ENCODE measurements around the gene SETD4. TPM values are rescaled to one million over a fixed set of nuclear protein-coding genes. Genes with fewer than 3 reads are reported as not detected.

SETD4 gene
- total and polyA plus RNA-seq, 4 donors: 2.9 to 12.0 (median 6.8) TPM

- Histone ChIP-seq H3K36me3 (ENCODE audit: control insufficient read depth in 4 of 4, insufficient read depth in 3 of 4, low read depth in 1 of 4, low read length in 3 of 4) (no peaks in the 10 kb centered on the region), H3K27me3 (ENCODE audit: control insufficient read depth in 4 of 4, insufficient read depth in 4 of 4, low read length in 3 of 4) (no peaks in the 10 kb centered on the region), H3K4me1 (ENCODE audit: control insufficient read depth in 4 of 4, insufficient read depth in 4 of 4, low read length in 3 of 4) (no peaks in the 10 kb centered on the region), H3K4me3 (ENCODE audit: low read depth in 1 of 3, low read length in 3 of 3) (no peak overlapping the region), H3K27ac (ENCODE audit: low read depth in 1 of 2, low read length in 2 of 2) (no peak overlapping the region), H3K9me3 (ENCODE audit: control insufficient read depth in 4 of 4, low read length in 3 of 4) (no peaks in the 10 kb centered on the region), H3K9ac (ENCODE audit: low read depth in 1 of 2, low read length in 2 of 2) (no peak overlapping the region)
- no peak for TF ChIP-seq SP1 (IDR thresholded peaks at IDR 0.05)
- TF ChIP-seq JUND (IDR thresholded peaks at IDR 0.05): no peak
- TF ChIP-seq RXRA (IDR thresholded peaks at IDR 0.05): no peak
- TF ChIP-seq MAX (IDR thresholded peaks at IDR 0.05): no peak
- TF ChIP-seq HNF4G (IDR thresholded peaks at IDR 0.05): no peak
- no peak for TF ChIP-seq TAF1 (conservative IDR thresholded peaks at IDR 0.05)
- no peak for TF ChIP-seq NR2F2 (IDR thresholded peaks at IDR 0.05)
- no peak for TF ChIP-seq FOXA1 (IDR thresholded peaks at IDR 0.05)
- no peak for TF ChIP-seq EGR1 (IDR thresholded peaks at IDR 0.05; ENCODE audit: low read depth in 2 of 2)
- TF ChIP-seq REST (IDR thresholded peaks at IDR 0.05): no peak
- TF ChIP-seq RAD21 (IDR thresholded peaks at IDR 0.05): no peak
- TF ChIP-seq HNF4A (conservative IDR thresholded peaks at IDR 0.05): no peak
- no peak for TF ChIP-seq FOXA2 (IDR thresholded peaks at IDR 0.05)
- no peak for TF ChIP-seq GABPA (IDR thresholded peaks at IDR 0.05 in 1 of 2, conservative IDR thresholded peaks at IDR 0.05 in 1 of 2)
- TF ChIP-seq CTCF (IDR thresholded peaks at IDR 0.05; ENCODE audit: low read depth, low read length, missing input control): no peak
- no peak for TF ChIP-seq ZBTB33 (IDR thresholded peaks at IDR 0.05)
- TF ChIP-seq ATF3 (IDR thresholded peaks at IDR 0.05): no peak
- TF ChIP-seq YY1 (IDR thresholded peaks at IDR 0.05): no peak
- 76% methylated on average over 6 of the region's 6 CpGs for WGBS
- DNase-seq (ENCODE audit: low spot score): no peak
Measured at GRCh38 chr21:36022427-36023091, 37.8 kb downstream of the SETD4 start.

Measured in liver (tissue), 9 donors.